GM21515 (cell line): ENCODE data around the gene C3orf85.
A peak's percentile ranks its signal among the peaks of the same experiment; 100 is the strongest.
"Not testable (repeated sequence)": the region's sequence is repeated elsewhere in the genome, so short reads cannot be mapped to it uniquely, and the experiment has no call there.

Source experiments
- ATAC-seq: cut with Tn5 transposase; IDR thresholded peaks from one replicate; pipeline ENCODE4 v1.9.1; 2021; ENCODE audit not compliant: unreplicated experiment

The C3orf85 gene

GRCh38 chr3:109136523-109136922 is at the start of gene C3orf85:
TSS of gene C3orf85 (plus strand) at chr3:109136719. CDS start at chr3:109136848, 129 bp downstream.
- ATAC-seq = no peak

DNA sequence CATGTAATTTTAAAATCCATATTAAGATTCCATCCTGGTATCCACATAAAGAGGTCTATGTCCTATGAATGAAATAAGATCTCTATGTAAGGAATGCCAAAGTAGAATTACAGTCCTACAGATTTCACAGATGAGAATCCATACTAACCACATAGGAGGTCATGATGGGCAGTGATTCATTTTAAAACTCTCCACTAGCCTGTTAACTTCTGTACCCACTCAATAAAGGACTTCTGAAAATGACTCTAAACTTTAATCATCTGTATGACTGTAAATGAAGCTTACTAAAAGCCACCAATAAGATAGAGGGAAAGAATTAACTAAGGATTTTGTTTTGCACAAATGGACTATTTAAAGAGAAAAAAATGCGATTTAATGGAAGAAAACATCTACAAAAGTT is 47.3 kb upstream of the C3orf85 start:
- no peak for ATAC-seq

DNA sequence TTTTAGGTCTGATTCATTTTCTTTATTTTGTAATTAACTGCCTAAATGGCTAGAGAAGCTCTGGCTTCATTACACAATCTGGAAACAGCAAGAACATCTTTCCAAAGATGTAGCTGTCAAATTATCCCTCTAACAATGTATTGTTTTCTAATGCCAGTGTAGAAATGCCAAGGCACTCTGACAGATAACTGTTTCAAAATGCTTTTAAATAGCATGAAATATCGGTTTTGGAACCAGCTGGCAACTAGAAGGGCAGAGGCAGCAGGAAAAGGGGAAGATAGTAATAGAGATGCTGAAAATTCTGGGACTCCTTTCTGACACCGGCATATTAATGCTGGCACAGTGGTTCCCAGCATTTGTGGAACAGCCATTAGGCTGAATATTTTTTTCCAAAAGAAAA is 44.7 kb upstream of the C3orf85 start:
- no peak for ATAC-seq

DNA sequence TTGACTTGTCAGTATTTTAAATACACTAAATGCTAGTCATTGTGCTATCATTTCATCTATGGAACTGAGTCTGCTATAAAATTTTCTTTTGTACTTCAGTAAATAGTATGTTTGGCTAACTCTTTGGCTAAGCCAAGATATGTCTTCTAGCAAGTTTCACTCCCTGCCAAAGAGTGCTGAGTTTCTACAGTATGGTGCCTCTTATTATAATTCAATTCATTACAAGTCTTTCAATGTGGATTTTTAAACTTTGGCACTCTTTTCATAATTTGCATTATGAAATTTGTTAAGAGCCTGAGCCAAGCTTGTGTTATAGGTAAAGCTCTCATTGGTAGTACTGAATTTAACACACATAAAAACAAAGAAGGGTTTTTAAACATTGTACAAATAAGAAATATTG is 43.0 kb upstream of the C3orf85 start:
- no peak for ATAC-seq

DNA sequence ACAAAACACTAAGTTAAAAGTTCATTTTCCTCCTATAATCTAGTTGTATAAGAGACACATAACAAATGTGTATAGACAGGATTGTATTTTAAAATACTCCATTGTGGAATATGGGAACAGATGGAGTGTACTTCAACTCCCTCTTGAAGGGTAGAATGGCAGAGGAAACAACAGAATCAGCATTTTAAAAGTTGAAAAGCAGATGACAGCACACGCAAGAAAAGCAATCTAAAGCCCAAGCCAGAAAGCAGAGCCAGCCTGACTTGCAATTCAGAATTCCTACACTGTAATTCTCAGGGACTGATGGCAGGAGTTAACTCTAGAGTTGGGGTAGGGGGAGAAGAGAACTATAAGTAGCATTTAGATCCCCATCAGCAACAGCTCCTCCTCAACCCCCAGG is 41.4 kb upstream of the C3orf85 start:
- no peak for ATAC-seq

GRCh38 chr3:109098079-109098644 is 38.4 kb upstream of the C3orf85 start:
- peak; percentile 78 for ATAC-seq

GRCh38 chr3:109109574-109109973 is 26.9 kb upstream of the C3orf85 start:
- no peak for ATAC-seq

DNA sequence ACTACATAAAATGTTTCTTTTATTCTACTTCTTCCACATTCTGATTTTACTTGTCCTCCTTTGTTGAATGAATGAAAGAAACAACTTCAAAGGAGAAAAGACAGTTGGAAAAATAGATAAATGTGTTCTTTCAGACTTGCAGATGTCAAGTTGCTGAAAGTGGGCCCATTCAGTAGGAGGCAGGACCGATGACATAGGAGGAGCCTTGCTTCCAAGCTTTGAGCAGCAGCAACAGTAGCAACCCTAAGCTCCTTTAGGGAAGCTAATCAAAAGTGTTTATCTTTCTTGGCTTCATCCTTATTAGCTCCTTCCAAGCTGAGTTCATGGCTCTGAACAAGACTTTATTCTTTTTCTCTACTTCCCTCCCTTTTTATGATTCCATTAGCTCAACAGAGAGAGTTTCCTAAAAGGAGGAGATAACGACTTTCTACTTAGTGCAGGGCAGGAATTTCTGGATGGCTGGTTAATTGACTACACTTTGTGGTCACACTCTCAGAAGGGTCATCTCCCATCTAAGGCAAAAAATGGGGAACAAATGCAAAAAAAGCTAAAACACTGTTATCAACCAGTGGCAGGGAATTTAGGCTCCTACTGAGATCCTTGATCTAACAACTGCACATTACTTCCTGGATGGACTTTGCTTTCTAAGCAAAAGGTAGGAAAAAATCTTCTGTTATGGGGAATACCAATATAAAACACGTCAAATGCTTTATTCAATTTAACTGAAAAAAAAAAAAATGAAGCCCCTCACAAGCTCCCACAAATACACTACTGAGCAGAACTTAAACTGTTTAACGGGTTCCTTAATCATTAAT is 23.4 kb upstream of the C3orf85 start:
- ATAC-seq = no peak

DNA sequence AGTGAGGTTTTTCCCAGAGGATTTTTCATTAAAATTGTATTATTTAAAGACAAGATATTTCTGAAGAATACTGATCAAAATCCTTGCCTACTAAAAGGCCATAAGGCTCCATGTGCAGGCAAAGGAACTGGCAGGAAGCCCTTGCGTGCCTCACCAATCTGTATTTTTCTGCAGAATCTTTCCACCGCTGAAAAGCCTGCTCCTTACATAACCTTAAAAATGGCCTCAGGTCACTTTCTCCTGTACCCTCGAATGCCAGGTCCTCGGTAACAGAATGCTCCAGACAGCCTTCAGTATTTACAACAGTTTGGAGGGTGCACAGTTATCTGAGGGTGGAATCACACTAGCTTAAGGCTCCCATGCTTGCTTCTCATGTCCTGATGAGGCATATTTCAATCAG is 21.8 kb upstream of the C3orf85 start:
- ATAC-seq = no peak

- no peak for ATAC-seq
Measured at GRCh38 chr3:109115451-109115850, 21.1 kb upstream of the C3orf85 start.

GRCh38 chr3:109116031-109116430 is 20.5 kb upstream of the C3orf85 start:
- ATAC-seq = no peak

DNA sequence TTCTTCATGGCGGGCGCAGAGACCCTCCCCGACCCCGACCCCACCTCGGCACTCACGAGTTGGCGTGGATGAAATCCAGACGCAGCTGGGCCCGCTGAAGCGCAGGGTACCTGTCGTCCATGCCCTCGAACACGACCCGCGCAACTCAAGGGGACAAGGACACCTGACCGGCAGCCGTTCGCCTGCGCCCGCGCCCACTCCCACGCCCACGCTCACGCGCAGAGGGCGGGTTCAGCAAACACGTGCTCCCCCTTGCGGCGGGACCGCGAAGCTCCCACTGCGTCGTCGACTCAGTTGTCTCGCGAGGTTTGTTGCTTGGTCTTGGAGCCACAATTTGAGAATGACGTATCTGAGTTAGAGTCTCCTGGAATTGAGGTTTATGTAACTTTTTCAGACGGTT is 18.6 kb upstream of the C3orf85 start, which contains the start of gene MORC1:
Gene MORC1, minus strand, starts transcription at position 196 of the 400 bp plus-strand sequence. Its CDS starts 75 bp downstream, at position 121.
- ATAC-seq = no peak

- no peak for ATAC-seq
Measured at GRCh38 chr3:109118584-109118983, 17.9 kb upstream of the C3orf85 start.

DNA sequence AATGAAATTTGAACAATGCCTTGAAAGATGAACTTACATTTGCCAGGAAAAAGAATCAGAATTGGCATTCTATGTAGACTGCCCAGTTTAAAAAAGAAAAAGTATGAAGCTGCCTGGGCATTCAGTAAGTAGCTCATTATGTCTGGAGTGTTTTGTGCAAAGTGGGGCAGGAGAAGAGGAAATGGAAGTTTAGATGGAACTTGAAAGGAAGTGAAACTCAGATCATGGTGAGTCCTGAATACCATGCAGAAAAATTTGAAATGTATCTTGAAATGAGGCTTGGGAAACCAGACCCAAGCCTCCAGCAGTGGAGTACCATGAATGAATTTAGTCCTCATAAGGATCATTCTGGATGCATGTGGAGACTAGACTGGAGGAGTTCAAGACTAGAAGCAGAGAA is 13.8 kb upstream of the C3orf85 start:
- ATAC-seq = no peak

GRCh38 chr3:109125902-109126301 is 10.6 kb upstream of the C3orf85 start:
- ATAC-seq = no peak

DNA sequence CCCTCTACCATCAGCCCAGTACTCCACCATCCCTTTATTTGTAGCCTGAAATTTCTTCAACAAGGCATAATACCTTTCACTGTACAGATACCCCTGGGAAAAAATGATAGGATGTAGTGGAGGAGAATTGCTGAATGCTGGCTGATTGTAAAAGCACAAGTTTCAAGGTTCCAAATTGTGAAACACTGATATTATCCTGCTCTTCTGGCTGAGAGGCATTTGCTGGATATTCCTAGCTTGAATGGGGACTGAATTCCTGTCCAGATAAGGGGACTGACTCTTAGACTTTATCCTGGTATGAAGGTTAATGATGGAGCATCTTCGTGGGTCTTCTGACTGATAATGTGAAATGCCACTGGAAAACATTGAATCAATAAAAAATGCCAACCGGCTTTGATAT is 9.0 kb upstream of the C3orf85 start:
- no peak for ATAC-seq

DNA sequence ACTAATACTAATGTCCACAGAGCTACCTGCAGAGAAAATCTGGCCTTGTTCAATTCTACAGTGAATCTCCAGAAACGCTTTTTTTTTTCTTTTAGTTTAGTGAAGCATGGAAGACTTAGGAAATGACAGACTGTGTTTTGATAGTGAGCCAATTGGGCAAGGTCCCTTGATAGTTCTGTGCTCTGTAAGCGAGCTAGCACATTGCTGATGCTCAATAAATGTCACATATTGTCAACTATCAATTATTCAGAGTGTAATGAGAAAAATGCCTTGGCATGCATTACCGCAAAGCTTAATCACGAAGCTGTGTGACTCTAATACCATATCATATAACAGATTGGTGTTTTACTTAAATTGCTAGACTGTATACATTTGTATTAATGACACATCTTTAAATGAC is 5.2 kb upstream of the C3orf85 start:
- ATAC-seq = no peak

DNA sequence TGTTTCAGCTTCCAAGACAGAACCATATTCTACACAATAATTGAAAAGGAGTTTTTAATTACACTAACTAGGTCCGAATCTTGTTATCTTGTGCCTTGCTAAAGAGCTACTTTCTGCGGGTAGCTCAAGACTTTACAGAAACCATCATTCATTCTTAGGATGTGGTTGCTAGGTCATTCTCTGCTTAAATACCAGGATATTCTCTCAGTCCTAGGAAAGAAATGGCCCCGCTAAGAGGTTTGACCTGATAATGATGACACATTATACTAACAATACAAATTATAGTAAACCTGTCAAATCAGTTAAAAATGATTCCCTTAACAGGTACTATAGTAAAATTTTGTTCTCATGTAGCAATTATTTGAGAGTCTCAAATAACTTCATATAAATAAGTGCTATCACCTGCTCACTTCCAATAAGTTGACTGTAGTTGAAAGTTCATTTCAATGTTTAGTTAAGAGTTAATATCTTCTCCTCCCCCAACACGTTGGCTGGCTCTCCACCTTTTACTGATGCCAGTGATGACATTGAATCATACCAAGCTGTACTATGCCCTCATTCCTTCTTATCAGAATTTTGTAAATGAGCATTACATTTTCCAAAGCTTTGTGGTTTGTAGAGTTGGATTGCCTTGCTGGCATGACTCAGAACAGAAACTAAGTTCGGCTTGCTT is 3.6 kb upstream of the C3orf85 start:
- no peak for ATAC-seq

- not testable (repeated sequence) for ATAC-seq
Measured at GRCh38 chr3:109133474-109133816, 3.1 kb upstream of the C3orf85 start.

DNA sequence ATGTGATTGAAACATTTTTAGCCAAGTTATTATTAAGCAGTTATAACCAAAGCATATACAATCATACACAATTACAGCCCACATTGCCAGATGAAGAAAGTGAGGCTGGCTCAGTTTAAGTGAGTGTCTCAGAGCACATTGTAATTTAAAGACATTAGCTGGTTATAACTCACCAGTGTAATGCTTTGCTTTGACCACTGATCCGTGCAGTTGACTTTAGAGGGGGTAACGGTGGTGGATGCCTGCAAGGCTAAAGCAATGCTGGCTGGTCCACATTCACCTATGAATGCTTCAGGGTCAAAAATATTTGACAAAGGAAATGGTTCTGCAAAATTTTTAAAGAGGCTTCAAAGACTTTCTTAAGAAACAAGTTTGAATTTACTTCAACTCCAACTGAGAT is 1.2 kb downstream of the C3orf85 start:
- ATAC-seq = no peak

DNA sequence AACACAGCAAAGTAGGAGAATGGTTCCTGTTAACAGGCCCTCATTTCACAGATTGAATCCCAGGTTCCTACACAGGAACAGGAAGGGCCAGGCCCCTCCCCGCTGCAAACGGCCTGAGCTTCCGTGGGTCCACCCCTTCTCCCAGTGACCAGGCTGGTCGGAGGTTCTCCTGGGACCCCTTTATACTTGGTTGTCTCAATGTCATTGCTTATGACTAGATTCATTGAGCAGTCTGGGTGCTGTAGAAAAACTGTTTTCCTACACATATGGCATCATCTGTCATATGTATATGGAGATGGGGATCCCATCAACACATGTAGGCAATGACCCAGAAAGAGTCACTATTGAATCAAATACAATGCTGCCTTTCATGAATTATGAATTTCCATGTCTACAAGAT is 3.8 kb downstream of the C3orf85 start:
- no peak for ATAC-seq

GRCh38 chr3:109143646-109144045 is 7.1 kb downstream of the C3orf85 start:
- no peak for ATAC-seq
